ENCODE measurements around the gene OPRPN.

Gene OPRPN, protein sequence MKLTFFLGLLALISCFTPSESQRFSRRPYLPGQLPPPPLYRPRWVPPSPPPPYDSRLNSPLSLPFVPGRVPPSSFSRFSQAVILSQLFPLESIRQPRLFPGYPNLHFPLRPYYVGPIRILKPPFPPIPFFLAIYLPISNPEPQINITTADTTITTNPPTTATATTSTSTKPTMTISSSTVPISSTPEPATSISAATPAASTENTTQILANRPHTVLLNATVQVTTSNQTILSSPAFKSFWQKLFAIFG

GRCh38 chr4:70397580-70397979, at the start of gene OPRPN:
TSS of gene OPRPN (plus strand) at chr4:70397940. CDS start at chr4:70399286, 1,346 bp downstream.
- TF ChIP-seq ZFX (IDR thresholded peaks at IDR 0.05): no peak
- TF ChIP-seq, protein P1, sequence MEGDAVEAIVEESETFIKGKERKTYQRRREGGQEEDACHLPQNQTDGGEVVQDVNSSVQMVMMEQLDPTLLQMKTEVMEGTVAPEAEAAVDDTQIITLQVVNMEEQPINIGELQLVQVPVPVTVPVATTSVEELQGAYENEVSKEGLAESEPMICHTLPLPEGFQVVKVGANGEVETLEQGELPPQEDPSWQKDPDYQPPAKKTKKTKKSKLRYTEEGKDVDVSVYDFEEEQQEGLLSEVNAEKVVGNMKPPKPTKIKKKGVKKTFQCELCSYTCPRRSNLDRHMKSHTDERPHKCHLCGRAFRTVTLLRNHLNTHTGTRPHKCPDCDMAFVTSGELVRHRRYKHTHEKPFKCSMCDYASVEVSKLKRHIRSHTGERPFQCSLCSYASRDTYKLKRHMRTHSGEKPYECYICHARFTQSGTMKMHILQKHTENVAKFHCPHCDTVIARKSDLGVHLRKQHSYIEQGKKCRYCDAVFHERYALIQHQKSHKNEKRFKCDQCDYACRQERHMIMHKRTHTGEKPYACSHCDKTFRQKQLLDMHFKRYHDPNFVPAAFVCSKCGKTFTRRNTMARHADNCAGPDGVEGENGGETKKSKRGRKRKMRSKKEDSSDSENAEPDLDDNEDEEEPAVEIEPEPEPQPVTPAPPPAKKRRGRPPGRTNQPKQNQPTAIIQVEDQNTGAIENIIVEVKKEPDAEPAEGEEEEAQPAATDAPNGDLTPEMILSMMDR (conservative IDR thresholded peaks at IDR 0.05): no peak
- no peak within 1 kb of the TSS for H3K27ac ChIP-seq

DNA sequence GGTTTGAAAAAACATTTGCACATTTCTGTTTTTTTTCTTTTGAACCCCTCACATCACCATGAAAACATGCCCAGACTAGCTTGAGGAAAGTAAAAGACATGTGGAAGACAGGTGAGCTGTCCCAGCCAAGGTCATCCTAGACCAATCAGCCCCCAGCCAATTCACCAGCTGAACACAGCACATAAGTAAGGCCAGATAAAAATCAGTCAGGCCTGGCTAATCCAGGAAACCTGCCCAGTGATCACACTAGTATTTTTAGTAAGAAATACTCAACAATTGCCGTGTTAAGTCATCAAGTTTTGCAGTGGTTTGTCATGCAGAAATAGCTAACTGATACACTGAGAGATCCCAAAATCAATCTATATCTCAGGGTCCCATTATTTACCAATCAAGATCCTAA, 41.6 kb upstream of the OPRPN start:
- H3K27ac ChIP-seq: no peak overlapping the region
- TF ChIP-seq, protein P1 (conservative IDR thresholded peaks at IDR 0.05): no peak
- TF ChIP-seq ZFX (IDR thresholded peaks at IDR 0.05): no peak

- TF ChIP-seq, protein P1 (conservative IDR thresholded peaks at IDR 0.05): no peak
- no peak for TF ChIP-seq ZFX (IDR thresholded peaks at IDR 0.05)
- H3K27ac ChIP-seq: no peak overlapping the region
Measured at GRCh38 chr4:70359115-70359661, 38.6 kb upstream of the OPRPN start.

- no peak for TF ChIP-seq ZFX (IDR thresholded peaks at IDR 0.05)
- TF ChIP-seq, protein P1 (conservative IDR thresholded peaks at IDR 0.05): no peak
- no peak within 1 kb of the TSS for H3K27ac ChIP-seq
Measured at GRCh38 chr4:70360460-70360859, 37.3 kb upstream of the OPRPN start, which contains the start of gene SMR3A. TSS of gene SMR3A (plus strand) at chr4:70360760. CDS start at chr4:70362116, 1,356 bp downstream.

DNA sequence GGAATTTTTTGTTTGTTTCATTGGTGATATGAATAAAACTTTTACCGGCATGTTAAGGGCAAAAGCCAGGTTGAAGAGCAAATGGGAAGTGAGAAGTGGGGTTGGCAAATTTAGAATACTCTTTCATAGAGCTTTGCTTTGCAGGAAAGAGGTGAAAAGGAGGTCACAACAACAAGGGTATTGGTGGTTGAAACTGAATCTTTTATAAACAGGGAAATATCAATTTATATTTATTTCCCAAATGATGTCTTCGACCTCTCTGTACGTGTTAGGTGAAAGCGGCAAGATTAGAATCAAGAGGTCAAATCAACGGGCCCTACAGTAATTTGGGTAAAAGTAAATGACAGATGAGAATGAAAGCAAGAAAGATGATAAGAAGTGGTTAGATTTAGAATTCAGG, 33.7 kb upstream of the OPRPN start:
- TF ChIP-seq ZFX (IDR thresholded peaks at IDR 0.05): no peak
- TF ChIP-seq, protein P1 (conservative IDR thresholded peaks at IDR 0.05): no peak
- H3K27ac ChIP-seq: no peak overlapping the region

GRCh38 chr4:70365479-70365878, 32.3 kb upstream of the OPRPN start:
- TF ChIP-seq ZFX (IDR thresholded peaks at IDR 0.05): no peak
- TF ChIP-seq, protein P1 (conservative IDR thresholded peaks at IDR 0.05): no peak

GRCh38 chr4:70367813-70368212, 29.9 kb upstream of the OPRPN start:
- no peak for TF ChIP-seq ZFX (IDR thresholded peaks at IDR 0.05)
- TF ChIP-seq, protein P1 (conservative IDR thresholded peaks at IDR 0.05): no peak
- H3K27ac ChIP-seq: no peak overlapping the region

More at GRCh38 chr4:70365479-70365878, 32.3 kb upstream of the OPRPN start:
- H3K27ac ChIP-seq: no peak overlapping the region
